Measurements from ENCODE around the gene CTDSP2.

CTDSP2 gene

DNA sequence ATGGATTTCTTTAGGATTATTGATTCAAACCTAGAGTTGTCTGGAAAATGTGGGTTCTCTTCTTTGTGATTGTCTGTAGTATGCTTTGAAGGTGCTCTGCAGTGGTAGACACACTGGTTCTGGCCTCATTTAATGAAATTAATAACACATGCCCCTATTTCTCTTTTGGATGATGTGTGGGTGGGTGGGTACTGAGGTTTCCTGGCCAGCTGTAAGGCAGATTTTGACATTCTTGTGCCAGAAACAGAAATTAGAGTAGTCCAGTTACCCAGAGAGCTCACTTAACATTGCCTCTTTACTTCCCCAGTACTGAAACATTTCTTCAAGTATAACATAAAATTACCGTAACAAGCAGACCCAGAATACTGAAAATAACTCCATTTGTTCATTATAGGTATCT is 49.5 kb downstream of the CTDSP2 start:
- TF ChIP-seq, protein P1, sequence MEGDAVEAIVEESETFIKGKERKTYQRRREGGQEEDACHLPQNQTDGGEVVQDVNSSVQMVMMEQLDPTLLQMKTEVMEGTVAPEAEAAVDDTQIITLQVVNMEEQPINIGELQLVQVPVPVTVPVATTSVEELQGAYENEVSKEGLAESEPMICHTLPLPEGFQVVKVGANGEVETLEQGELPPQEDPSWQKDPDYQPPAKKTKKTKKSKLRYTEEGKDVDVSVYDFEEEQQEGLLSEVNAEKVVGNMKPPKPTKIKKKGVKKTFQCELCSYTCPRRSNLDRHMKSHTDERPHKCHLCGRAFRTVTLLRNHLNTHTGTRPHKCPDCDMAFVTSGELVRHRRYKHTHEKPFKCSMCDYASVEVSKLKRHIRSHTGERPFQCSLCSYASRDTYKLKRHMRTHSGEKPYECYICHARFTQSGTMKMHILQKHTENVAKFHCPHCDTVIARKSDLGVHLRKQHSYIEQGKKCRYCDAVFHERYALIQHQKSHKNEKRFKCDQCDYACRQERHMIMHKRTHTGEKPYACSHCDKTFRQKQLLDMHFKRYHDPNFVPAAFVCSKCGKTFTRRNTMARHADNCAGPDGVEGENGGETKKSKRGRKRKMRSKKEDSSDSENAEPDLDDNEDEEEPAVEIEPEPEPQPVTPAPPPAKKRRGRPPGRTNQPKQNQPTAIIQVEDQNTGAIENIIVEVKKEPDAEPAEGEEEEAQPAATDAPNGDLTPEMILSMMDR (IDR thresholded peaks at IDR 0.05; ENCODE audit: borderline replicate concordance, insufficient read depth, low read depth, low read length) = no peak

DNA sequence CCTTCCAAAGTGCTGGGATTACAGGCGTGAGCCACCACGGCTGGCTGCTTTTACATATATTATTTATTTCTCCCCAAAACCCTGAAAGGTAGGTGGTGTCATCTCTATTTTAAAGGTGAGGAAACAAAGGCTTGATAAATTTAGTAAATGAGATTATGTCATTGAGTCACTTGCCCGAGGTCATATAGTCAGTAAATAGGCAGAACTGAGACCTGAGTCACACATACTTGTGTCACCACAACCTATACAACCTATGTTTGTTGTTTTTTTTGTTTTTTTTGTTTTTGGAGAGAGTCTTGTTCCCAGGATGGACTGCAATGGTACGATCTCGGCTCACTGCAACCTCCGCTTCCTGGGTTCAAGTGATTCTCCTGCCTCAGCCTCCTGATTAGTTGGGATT is 51.2 kb downstream of the CTDSP2 start:
- TF ChIP-seq, protein P1 (IDR thresholded peaks at IDR 0.05; ENCODE audit: borderline replicate concordance, insufficient read depth, low read depth, low read length) = no peak
- H3K4me3 ChIP-seq (ENCODE audit: low read depth, low read length) = no peak overlapping the region

More for the DNA sequence above, 49.5 kb downstream of the CTDSP2 start:
- H3K4me3 ChIP-seq (ENCODE audit: low read depth, low read length) = no peak overlapping the region

DNA sequence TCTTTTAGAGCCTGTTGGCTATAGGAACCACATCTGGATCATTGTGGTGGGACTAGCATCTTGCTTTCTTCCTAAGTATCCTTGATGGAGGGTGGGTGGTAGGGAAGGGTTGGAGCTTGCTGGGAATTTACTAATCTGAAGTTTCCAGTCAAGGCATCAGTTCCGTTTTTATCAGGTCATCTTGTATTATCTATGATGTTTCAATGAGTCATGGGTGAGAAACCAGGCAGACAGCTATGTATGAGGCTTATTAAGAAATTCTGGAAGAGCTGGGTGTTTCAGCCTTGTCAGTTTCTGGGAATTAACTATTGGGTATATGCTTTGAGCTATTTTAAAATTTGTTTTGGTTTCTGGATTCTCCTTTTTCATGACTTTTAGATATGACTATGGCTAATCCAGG is 52.6 kb downstream of the CTDSP2 start:
- TF ChIP-seq, protein P1 (IDR thresholded peaks at IDR 0.05; ENCODE audit: borderline replicate concordance, insufficient read depth, low read depth, low read length) = no peak
- no peak overlapping the region for H3K4me3 ChIP-seq (ENCODE audit: low read depth, low read length)

DNA sequence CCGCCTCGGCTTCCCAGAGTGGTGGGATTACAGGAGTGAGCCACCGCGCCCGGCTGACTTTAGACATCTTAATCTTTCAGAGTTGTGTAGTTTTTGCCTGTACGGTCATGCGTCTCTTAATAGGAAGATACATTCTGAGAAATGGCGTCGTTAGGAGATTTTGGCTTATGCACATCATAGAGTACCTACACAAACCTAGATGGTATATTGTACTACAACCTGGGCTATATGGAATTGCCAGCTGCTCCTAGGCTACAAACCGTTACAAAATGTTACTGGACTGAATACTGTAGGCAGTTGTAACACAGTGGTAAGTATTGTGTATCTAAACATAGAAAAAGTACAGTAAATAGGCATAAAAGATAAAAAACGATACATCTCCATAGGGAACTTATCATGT is 62.7 kb downstream of the CTDSP2 start:
- TF ChIP-seq, protein P1 (IDR thresholded peaks at IDR 0.05; ENCODE audit: borderline replicate concordance, insufficient read depth, low read depth, low read length) = no peak
- H3K4me3 ChIP-seq (ENCODE audit: low read depth, low read length) = no peak overlapping the region

DNA sequence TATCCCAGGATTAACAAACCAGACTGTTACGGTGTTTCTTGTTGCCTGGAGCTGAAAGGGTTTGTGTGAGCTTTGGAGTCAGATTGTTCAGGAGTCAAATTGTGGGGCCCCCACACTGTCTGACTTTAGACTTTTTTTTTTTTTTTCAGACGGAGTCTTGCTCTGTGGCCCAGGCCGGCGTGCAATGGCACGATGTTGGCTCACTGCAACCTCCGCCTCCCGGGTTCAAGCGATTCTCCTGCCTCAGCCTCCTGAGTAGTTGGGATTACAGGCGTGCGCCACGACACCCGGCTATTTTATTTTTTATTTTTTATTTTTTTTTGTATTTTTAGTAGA is 63.1 kb downstream of the CTDSP2 start:
- H3K4me3 ChIP-seq (ENCODE audit: low read depth, low read length) = peak overlapping the region; percentile 66
- TF ChIP-seq, protein P1 (IDR thresholded peaks at IDR 0.05; ENCODE audit: borderline replicate concordance, insufficient read depth, low read depth, low read length) = no peak

DNA sequence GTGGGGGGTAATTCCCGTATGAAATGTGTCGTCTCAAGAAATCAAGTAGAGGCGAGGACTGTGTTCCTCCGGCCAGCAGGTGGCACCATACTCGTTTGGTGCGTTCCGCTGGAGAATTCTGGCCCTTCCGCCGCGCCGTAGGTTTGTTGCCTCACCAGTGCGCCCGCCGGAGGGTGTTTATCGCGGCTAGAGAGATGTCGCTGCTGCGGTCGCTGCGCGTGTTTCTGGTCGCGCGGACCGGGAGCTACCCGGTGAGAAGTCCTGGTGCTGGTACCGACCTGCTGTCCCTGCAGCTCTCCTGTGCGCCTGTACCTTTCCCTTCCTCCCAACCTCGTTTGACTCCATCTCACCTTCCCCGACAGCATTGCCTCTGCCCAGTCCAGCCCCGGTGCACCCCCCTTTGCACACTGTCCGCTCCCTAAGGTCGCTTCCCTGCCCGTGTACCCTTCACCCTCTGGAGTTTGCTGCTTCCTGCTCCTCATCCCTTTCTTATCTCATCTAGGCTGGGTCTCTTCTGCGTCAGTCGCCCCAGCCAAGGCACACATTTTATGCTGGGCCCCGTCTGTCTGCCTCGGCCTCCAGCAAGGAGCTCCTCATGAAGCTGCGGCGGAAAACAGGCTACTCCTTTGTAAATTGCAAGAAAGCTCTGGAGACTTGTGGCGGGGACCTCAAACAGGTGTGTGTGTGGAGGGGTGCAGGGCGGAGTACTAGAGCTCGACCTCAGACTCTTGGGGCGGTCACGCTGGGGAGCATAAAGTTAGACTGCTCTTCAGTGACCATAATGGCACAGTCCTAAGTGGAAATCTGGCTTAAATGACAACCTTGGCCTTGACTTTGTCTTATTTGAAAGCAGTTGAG is 63.7 kb downstream of the CTDSP2 start, which contains the start of gene TSFM:
TSS of gene TSFM (plus strand) at position 180 of the 858 bp plus-strand sequence. CDS start at position 195, 15 bp downstream.
- H3K4me3 ChIP-seq (ENCODE audit: low read depth, low read length) = peak within 1 kb of the TSS; percentile 66
- TF ChIP-seq, protein P1 (IDR thresholded peaks at IDR 0.05; ENCODE audit: borderline replicate concordance, insufficient read depth, low read depth, low read length) = peak; percentile 91

DNA sequence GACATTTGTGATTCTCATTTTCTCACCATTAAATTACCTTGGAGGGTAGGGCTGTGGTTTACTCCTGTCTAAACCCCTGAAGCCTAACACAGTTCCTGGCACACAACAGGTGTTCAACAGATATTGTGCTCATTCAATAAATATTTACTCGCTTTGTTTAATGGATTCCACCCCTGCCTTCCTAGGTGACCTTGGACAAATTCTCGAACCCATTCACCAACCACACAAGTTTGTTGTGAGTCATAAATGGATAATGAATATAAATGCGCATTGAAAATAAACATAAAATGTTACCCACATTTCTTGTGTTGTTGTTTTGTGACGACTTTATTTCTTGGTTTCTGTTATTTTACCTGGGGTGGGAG is 64.3 kb downstream of the CTDSP2 start:
- H3K4me3 ChIP-seq (ENCODE audit: low read depth, low read length) = no peak overlapping the region
- TF ChIP-seq, protein P1 (IDR thresholded peaks at IDR 0.05; ENCODE audit: borderline replicate concordance, insufficient read depth, low read depth, low read length) = no peak

Data from GM12875 (cell line).